NCI-H82 (cell line): ENCODE measurements around the gene RHOXF1.
"Not testable (repeated sequence)": the region's sequence is repeated elsewhere in the genome, so short reads cannot be mapped to it uniquely, and the experiment has no call there.

Source experiments
- DNase-seq: peaks from one replicate; lab custom pipeline; 2025; lab: John Stamatoyannopoulos, UW

RHOXF1 gene

GRCh38 chrX:120085553-120086185 lies 30.0 kb downstream of the RHOXF1 start:
- DNase-seq, result not testable (repeated sequence)

GRCh38 chrX:120077590-120077989 lies 38.1 kb downstream of the RHOXF1 start, which contains the start of gene RHOXF2B:
Gene RHOXF2B, minus strand, starts transcription at chrX:120077690. Its CDS starts 138 bp downstream, at chrX:120077552.
- DNase-seq, result not testable (repeated sequence)

- DNase-seq, result not testable (repeated sequence)
These were observed 49.5 kb downstream of the RHOXF1 start for GRCh38 chrX:120066169-120066568.
